NCI-H1105 treated with DMSO at 0.1 percent for 48 hours (cell line): ENCODE results near the gene GRB2.
"Not testable (repeated sequence)": the region's sequence is repeated elsewhere in the genome, so short reads cannot be mapped to it uniquely, and the experiment has no call there.

Experiments
- DNase-seq: peaks from one replicate; lab custom pipeline; 2025; lab: John Stamatoyannopoulos, UW

Gene GRB2

DNA sequence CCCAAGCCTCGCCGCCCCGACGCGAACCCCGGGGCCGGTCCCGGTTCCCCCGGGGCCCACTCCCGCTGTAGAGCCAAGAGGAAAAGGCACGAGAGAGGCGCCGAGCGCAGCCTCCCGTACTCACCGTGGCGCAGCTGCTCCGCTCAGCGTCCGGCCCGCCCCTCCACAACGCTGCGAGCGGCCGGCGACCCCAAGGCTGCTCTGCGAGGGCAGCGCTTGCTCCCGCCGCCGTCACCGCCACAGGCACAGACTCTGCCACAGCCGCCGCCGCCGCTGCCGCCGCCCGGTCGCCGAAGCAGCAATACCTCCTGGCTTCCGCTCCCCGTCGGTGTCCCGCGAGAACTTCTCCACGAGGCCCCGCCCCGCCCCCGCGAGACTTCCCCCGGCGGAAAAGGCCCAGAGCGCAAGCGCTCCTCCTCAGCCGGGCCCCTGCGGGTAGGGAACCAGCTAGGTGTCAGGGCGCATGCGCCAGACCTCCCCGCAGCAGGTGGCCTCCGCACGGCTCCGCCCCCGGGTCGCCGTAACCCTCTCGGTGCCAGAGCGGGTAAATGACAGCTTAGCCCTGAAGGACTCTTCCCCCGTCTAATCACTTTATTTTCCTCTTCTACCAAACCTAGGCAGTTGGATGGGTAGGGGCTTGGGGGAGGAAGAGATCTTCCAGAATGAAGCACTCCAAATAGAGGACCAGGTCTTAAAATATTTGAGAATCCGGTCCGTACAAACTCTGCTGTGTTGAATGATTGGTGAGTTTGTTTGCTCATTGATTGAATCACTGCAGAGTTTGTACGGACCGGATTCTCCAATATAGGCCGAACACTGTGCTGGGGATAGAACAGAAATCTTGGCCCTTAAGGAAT, at the start of gene GRB2:
Gene GRB2 (minus strand): TSS at position 314 of the 857 bp plus-strand sequence. CDS start 12,050 bp downstream, outside the sequence.
- peak; percentile 92 for DNase-seq

DNA sequence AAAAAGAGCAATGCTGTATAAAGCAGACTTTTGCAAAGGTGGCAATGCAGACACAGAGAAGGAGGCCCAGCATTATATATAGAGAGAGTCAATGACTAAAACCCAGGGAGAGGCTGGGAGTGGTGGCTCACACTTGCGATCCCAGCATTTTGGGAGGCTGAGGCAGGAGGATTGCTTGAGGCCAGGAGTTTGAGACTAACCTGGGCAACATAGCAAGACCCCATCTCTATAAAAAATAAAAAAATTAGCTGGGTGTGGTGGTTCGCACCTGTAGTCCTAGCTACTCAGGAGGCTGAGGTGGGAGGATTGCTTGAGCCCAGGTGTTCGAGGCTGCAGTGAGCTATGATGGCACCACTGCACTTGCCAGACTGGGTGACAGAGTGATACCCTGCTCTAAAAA, 49.2 kb upstream of the GRB2 start:
- DNase-seq, result not testable (repeated sequence)

DNA sequence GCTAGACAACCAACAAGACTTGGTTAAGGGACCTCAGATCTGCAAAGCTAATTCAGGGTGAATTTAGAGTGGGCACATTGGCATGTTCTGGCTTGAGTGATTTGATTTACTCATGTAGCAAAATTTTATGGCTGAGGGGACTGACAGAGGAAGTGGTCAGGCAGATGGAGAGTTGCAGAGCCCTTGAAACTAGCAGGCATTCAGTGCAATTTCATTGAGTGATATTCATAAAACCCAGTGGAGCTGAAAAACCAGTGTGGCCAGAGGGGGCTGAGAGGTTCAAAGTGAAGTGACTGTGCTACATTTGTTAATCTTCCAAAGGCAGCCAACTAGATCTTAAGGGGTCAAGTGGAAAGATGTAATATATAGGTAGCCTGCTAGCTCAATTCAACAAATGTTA, 48.7 kb upstream of the GRB2 start:
- no peak for DNase-seq

DNA sequence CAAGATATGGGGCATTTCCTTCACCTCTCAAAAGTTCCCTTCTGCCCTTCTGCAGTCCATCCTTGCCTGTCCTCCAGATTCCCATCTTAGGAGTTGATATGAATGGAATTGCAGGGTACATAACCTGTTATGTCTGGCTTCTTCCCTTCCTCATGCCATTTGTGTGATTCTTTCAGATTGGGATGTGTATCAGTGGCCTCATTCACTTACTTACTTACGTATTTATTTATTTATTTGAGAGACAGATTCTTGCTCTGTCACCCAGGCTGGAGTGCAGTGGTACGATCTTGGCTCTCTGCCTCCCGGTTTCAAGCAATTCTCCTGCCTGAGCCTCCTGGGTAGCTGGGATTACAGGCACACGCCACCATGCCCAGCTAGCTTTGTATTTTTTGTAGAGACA, 44.8 kb upstream of the GRB2 start:
- no peak for DNase-seq

GRCh38 chr17:75447951-75448856, 42.7 kb upstream of the GRB2 start:
- no peak for DNase-seq

- DNase-seq, result not testable (repeated sequence)
These were observed 40.4 kb upstream of the GRB2 start for GRCh38 chr17:75445896-75446295.

DNA sequence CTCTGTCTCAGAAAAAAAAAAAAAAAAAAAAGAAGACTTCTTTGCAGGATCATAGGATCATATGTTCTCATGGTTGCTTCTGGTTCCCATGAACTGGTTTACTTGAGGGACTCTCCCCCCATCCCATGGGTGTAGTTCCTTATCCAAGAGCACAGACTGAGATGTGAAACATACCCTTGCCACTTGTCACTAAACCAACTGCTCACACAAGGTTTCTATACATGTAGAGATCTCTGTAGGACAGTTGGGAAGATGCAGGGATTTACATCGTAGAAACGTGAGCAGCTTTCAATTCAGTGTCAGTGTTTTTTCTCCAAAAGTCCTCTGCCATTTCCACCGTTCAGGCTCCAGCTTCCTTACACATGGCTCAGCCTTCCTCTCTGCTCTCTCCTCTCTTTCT, 39.8 kb upstream of the GRB2 start:
- no peak for DNase-seq

- DNase-seq, result no peak
These were observed 37.0 kb upstream of the GRB2 start for GRCh38 chr17:75442168-75443103.

GRCh38 chr17:75440738-75441448, 35.4 kb upstream of the GRB2 start:
- no peak for DNase-seq

DNA sequence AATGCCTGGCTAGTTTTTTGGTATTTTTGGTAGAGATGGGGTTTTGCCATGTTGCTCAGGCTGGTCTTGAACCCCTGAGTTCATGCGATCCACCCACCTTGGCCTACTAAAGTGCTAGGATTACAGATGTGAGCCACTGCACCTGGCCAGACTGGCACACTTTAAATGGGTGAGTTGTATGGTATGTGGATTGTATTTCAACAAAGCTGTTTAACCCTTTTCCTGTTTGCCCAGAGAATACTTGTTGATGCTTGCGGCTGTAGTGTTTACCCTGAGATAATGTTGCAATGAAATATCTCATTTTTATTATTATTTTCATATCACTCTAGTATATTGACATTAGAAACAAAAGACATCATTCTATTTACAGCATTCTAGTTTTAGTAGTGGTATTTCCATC, 33.8 kb upstream of the GRB2 start:
- DNase-seq, result no peak

GRCh38 chr17:75437404-75437803, 31.9 kb upstream of the GRB2 start:
- not testable (repeated sequence) for DNase-seq

- DNase-seq, result not testable (repeated sequence)
These were observed 29.0 kb upstream of the GRB2 start for GRCh38 chr17:75434433-75434832.

GRCh38 chr17:75433218-75433783, 27.8 kb upstream of the GRB2 start:
- no peak for DNase-seq

DNA sequence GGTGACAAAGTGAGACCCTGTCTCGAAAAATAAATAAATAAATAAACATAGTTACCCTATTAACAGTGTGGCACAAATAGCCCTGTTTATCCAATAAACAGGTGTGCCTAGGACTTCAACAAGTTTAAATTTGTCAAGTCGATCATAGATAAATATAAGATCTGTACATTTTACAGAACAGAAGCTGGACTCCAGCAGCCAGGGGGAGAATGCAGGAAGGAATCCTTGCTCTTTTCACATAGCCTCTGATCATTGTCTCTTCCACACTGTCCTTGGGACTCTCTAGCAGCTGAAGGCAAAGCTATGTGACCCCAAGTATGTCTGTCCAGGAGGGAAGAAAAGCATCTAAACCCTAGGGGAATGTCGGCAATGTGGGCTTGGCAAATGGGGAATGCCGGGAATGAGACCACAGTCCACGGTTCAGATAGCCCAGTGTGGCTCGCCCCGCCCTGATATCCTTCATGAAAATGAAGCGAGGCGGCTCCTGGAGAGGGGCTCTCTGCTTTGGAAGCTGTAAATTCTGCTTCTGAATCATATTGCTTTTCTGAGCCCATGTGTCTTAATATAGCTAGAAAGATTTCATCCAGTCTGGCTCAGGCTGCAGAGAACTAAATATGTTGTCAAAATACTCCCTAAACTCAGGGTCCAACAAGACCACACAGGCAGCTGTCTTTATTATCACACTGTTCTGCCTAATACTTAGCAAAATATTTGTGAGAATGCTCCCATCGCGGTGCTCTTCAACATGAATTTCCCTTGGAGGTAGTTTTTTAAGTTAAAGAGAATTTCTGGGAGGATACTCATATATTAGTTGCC, 24.9 kb upstream of the GRB2 start:
- no peak for DNase-seq

- DNase-seq, result no peak
These were observed 23.3 kb upstream of the GRB2 start for GRCh38 chr17:75428543-75429469.

DNA sequence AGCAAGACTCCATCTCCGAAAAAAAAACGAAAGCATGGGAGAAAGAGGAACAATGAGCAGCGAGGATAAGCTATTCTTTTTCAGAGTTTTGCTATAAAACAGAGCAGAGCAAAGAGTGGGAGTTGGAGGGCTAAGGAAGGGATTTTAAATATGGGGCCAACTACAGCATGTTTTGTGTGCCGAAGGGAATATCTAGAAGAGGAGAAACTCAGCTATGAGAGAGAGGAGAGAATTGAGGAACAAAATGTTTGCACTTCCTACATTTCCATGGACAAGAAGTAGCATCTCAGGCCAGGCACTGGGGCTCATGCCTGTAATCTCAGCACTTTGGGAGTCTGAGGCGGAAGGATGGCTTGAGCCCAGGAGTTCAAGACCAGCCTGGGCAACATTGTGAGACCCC, 13.1 kb upstream of the GRB2 start:
- DNase-seq, result no peak

- no peak for DNase-seq
These were observed 11.6 kb upstream of the GRB2 start for GRCh38 chr17:75417054-75417580.

- DNase-seq, result no peak
These were observed 10.5 kb upstream of the GRB2 start for GRCh38 chr17:75416006-75416405.

DNA sequence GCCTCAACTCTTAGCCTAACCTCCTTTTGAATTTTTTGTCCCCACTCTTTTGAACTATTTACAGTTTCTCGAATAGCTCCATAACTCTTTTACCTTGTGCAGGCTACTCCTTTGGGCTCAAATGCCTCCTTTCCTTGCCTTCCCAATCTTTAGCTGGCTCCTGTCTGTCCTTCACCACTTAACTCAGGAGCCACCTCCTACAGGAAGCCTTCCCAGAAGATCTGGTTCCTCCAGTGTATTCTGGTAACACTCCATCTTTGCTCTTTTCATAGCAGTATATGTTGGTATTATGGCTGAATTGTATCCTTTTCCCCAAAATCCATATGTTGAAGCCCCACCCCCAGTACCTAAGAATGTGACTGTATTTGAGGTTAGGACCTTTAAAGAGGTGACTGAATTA, 9.0 kb upstream of the GRB2 start:
- no peak for DNase-seq
